HCT116 (cell line): ENCODE data around the gene PPP1R13L. TPM values are rescaled to one million over a fixed set of nuclear protein-coding genes. Genes with fewer than 3 reads are reported as not detected.

Source experiments
- ATAC-seq: fragments of 200-7000 bp; cut with Tn5 transposase; 2 replicates; pipeline ENCODE4 v1.9.1; 2020; ENCODE audit warnings: mild to moderate bottlenecking, moderate library complexity
- BruUV-seq: library from RNA; stranded (reverse); fragments of 400-500 nt; replicated peaks from 2 replicates; lab custom pipeline; 2021; lab: Mats Ljungman, UMichigan
- CTCF ChIA-PET: fragments of 300-600 bp; sonication (Branson Sonifier 250); formaldehyde crosslinking; loops from one replicate; lab custom pipeline; 2021; ENCODE audit warnings: antibody characterized with exemption; lab: Charles Lee
- POLR2A ChIA-PET: fragments of 300-600, 350-600 bp; sonication (Branson Sonifier 250); formaldehyde crosslinking; loops from one replicate; lab custom pipeline; 2021; ENCODE audit warnings: antibody characterized with exemption; lab: Charles Lee
- RAD21 ChIA-PET, 2 experiments: fragments of 300-600 bp; sonication (Branson Sonifier 250); formaldehyde crosslinking; loops; one replicate each; lab custom pipeline; 2023; ENCODE audit warnings: low total read pairs in 2 of 2; ENCODE audit not compliant: uncharacterized antibody in 2 of 2, unreplicated experiment in 2 of 2, low non-redundant PET in 1 of 2; lab: Charles Lee
- DNase-seq: peaks from one replicate; pipeline ENCODE4 v3.0.0-alpha.2; 2010; ENCODE audit warnings: low read depth, low spot score
- H2AFZ ChIP-seq: fragments of 200-600 bp; shearing (Covaris generic), sonication (generic); 2 replicates; pipeline ENCODE4 v1.6.1; 2017; ENCODE audit warnings: low read depth, mixed run types, mixed read lengths, antibody characterized with exemption, low read length; ENCODE audit not compliant: poor library complexity, severe bottlenecking
- H3K27ac ChIP-seq: 2 replicates; pipeline ENCODE4 v1.5.1; 2012; ENCODE audit warnings: low read depth, low read length
- H3K27me3 ChIP-seq: fragments of 200-600 bp; sonication (generic); 2 replicates; pipeline ENCODE4 v1.6.1; 2016; ENCODE audit warnings: mixed run types, low read length, mixed read lengths; ENCODE audit not compliant: insufficient read depth
- H3K36me3 ChIP-seq, 2 experiments: fragments of 200-500 bp in 1 of 2; fragments of 200-600 bp in 1 of 2; sonication (Bioruptor generic) in 1 of 2; sonication (generic) in 1 of 2; 2 replicates each; pipeline versions ENCODE4 v1.5.1 to v1.6.1; 2014 to 2016; ENCODE audit warnings: low read length in 2 of 2, inconsistent platforms in 1 of 2, mixed read lengths in 1 of 2, mixed run types in 1 of 2; ENCODE audit not compliant: insufficient read depth in 2 of 2, control insufficient read depth in 1 of 2
- H3K4me1 ChIP-seq, 2 experiments: fragments of 200-600 bp in 1 of 2; sonication (generic) in 1 of 2; 2 replicates each; pipeline versions ENCODE4 v1.5.1 to v1.6.1; 2012 to 2017; ENCODE audit warnings: low read length in 2 of 2, inconsistent platforms in 1 of 2, mild to moderate bottlenecking in 1 of 2, mixed read lengths in 1 of 2, mixed run types in 1 of 2, moderate library complexity in 1 of 2; ENCODE audit not compliant: insufficient read depth in 2 of 2, control insufficient read depth in 1 of 2
- H3K4me2 ChIP-seq: fragments of 200-600 bp; sonication (generic); 2 replicates; pipeline ENCODE4 v1.6.1; 2017; ENCODE audit warnings: mixed run types, low read length, mixed read lengths
- H3K4me3 ChIP-seq, 2 experiments: fragments of 200-600 bp in 1 of 2; sonication (generic) in 1 of 2; replicated peaks in 1 of 2; 2 replicates each; pipeline ENCODE4 v1.5.1; 2011 to 2016; ENCODE audit warnings: low read length in 2 of 2, control low read depth in 1 of 2, low read depth in 1 of 2, mild to moderate bottlenecking in 1 of 2, mixed read lengths in 1 of 2, mixed run types in 1 of 2
- H3K79me2 ChIP-seq: fragments of 200-600 bp; sonication (generic); 2 replicates; pipeline ENCODE4 v1.6.1; 2017; ENCODE audit warnings: mild to moderate bottlenecking, mixed run types, low read length, moderate library complexity, mixed read lengths; ENCODE audit not compliant: insufficient read depth
- H3K9ac ChIP-seq: fragments of 200-600 bp; sonication (generic); 2 replicates; pipeline ENCODE4 v1.6.1; 2016; ENCODE audit warnings: low read length, mixed read lengths
- H3K9me2 ChIP-seq: fragments of 200-600 bp; sonication (generic), shearing (Covaris generic); 2 replicates; pipeline ENCODE4 v1.6.1; 2017; ENCODE audit warnings: mixed run types, mild to moderate bottlenecking, moderate library complexity; ENCODE audit not compliant: insufficient read depth
- H3K9me3 ChIP-seq, 2 experiments: fragments of 200-500 bp in 1 of 2; fragments of 200-600 bp in 1 of 2; sonication (Bioruptor generic) in 1 of 2; sonication (generic) in 1 of 2; 2 replicates each; pipeline ENCODE4 v1.6.1; 2014 to 2017; ENCODE audit warnings: low read length in 2 of 2, mixed read lengths in 2 of 2, inconsistent platforms in 1 of 2, low read depth in 1 of 2, mild to moderate bottlenecking in 1 of 2, mixed run types in 1 of 2, moderate library complexity in 1 of 2; ENCODE audit not compliant: control insufficient read depth in 1 of 2, insufficient read depth in 1 of 2
- H4K20me1 ChIP-seq: fragments of 200-600 bp; sonication (generic), shearing (Covaris generic); 2 replicates; pipeline ENCODE4 v1.6.1; 2017; ENCODE audit warnings: mixed run types, mild to moderate bottlenecking, moderate library complexity; ENCODE audit not compliant: insufficient read depth
- CBX3 ChIP-seq: IDR thresholded peaks from 2 replicates; pipeline ENCODE4 v1.6.1; 2012; ENCODE audit warnings: low read depth
- CEBPB ChIP-seq: IDR thresholded peaks from 2 replicates; pipeline ENCODE4 v1.6.1; 2012; ENCODE audit warnings: low read depth
- EGR1 ChIP-seq: IDR thresholded peaks from 2 replicates; pipeline ENCODE4 v1.6.1; 2012; ENCODE audit warnings: low read depth
- EZH2 ChIP-seq: fragments of 200-600 bp; sonication (generic); IDR thresholded peaks from 2 replicates; pipeline ENCODE4 v1.6.1; 2017; ENCODE audit warnings: antibody characterized with exemption, mixed run types
- JUND ChIP-seq: IDR thresholded peaks from 2 replicates; pipeline ENCODE4 v1.6.1; 2012
- POLR2AphosphoS5 ChIP-seq: IDR thresholded peaks from 2 replicates; pipeline ENCODE4 v1.6.1; 2011; ENCODE audit warnings: mild to moderate bottlenecking, low read depth, low read length, moderate library complexity
- RAD21 ChIP-seq: IDR thresholded peaks from 2 replicates; pipeline ENCODE4 v1.6.1; 2012; ENCODE audit warnings: low read depth, mild to moderate bottlenecking
- SIN3A ChIP-seq: IDR thresholded peaks from 2 replicates; pipeline ENCODE4 v1.6.1; 2012; ENCODE audit warnings: low read depth
- SP1 ChIP-seq: IDR thresholded peaks from 2 replicates; pipeline ENCODE4 v1.6.1; 2012; ENCODE audit warnings: low read depth
- ZNF274 ChIP-seq: fragments of 200-500 bp; sonication (Bioruptor generic); IDR thresholded peaks from 2 replicates; pipeline ENCODE4 v1.6.1; 2014; ENCODE audit warnings: mild to moderate bottlenecking, low read depth, low read length, inconsistent platforms
- intact Hi-C: fragments of 100-400 bp; cut with micrococcal nuclease; formaldehyde crosslinking; loops from 2 replicates; pipeline ENCODE4 v1.10.0; 2022
- total RNA-seq: library from RNA; stranded (reverse); gene quantifications from one replicate; pipeline ENCODE4 v1.2.1, GENCODE V29; 2021; ENCODE audit not compliant: unreplicated experiment
- TF ChIP-seq, protein P1 (sequence below): IDR thresholded peaks from 2 replicates; pipeline ENCODE4 v1.6.1; 2012
- TF ChIP-seq, protein P2 (sequence below): IDR thresholded peaks from 2 replicates; pipeline ENCODE4 v1.6.1; 2012
- TF ChIP-seq, protein P3 (sequence below), 3 experiments: fragments of 200-600 bp in 1 of 3; sonication (generic) in 1 of 3; IDR thresholded peaks in 2 of 3; conservative IDR thresholded peaks in 1 of 3; 2 replicates each; pipeline ENCODE4 v1.5.1; 2012 to 2017; ENCODE audit warnings: low read depth in 2 of 3, low read length in 2 of 3, antibody characterized with exemption in 1 of 3, borderline replicate concordance in 1 of 3, control low read depth in 1 of 3, mild to moderate bottlenecking in 1 of 3, mixed read lengths in 1 of 3, mixed run types in 1 of 3, moderate library complexity in 1 of 3; ENCODE audit not compliant: insufficient read depth in 1 of 3
- TF ChIP-seq, protein P4 (sequence below): IDR thresholded peaks from 2 replicates; pipeline ENCODE4 v1.6.1; 2011; ENCODE audit warnings: mild to moderate bottlenecking, low read length, moderate library complexity; ENCODE audit not compliant: insufficient replicate concordance; ENCODE audit errors: extremely low read depth

PPP1R13L gene
- total RNA-seq, 1 experiment from 2014 or later: 89.1 TPM

DNA sequence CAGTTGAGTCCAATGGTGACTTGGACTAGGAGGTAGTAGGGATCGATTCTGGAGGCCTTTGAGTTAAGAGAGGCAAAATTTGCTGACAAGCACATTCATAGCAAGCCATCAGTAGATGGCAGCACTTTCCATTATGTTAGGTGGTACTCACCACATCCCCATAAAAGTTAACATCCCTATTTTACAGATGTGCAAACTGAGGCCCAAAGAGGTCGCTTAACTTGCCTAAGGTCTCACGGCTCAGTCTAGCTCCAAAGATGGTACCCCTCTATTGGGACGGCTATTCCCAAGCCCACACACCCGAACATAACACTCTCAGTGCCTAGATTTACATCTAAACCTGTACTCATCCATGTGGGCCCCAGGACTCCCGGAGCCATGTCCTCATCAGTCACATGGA lies 41.4 kb upstream of the PPP1R13L start:
- ChIA-PET RAD21 (no interaction called here), CTCF (interaction anchor here (1.0 kb wide), 1 partner anchor 21 kb away, joined by 5 read pairs; the partner anchor contains the start of gene FOSB), POLR2A (no interaction called here)
- no peaks in the 10 kb centered on the region for H3K27me3 ChIP-seq
- no peak overlapping the region for H3K9ac ChIP-seq
- intact Hi-C loops: no loop called here
- peak; percentile 55; the same call in 1 of the 2 replicates for TF ChIP-seq CBX3
- TF ChIP-seq, protein P1, sequence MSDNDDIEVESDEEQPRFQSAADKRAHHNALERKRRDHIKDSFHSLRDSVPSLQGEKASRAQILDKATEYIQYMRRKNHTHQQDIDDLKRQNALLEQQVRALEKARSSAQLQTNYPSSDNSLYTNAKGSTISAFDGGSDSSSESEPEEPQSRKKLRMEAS: peak; percentile 33; the same call in 1 of the 2 replicates
- TF ChIP-seq, protein P2, sequence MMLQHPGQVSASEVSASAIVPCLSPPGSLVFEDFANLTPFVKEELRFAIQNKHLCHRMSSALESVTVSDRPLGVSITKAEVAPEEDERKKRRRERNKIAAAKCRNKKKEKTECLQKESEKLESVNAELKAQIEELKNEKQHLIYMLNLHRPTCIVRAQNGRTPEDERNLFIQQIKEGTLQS: no peak
- TF ChIP-seq, protein P3, sequence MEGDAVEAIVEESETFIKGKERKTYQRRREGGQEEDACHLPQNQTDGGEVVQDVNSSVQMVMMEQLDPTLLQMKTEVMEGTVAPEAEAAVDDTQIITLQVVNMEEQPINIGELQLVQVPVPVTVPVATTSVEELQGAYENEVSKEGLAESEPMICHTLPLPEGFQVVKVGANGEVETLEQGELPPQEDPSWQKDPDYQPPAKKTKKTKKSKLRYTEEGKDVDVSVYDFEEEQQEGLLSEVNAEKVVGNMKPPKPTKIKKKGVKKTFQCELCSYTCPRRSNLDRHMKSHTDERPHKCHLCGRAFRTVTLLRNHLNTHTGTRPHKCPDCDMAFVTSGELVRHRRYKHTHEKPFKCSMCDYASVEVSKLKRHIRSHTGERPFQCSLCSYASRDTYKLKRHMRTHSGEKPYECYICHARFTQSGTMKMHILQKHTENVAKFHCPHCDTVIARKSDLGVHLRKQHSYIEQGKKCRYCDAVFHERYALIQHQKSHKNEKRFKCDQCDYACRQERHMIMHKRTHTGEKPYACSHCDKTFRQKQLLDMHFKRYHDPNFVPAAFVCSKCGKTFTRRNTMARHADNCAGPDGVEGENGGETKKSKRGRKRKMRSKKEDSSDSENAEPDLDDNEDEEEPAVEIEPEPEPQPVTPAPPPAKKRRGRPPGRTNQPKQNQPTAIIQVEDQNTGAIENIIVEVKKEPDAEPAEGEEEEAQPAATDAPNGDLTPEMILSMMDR (IDR thresholded peaks at IDR 0.05 in 2 of 3, conservative IDR thresholded peaks at IDR 0.05 in 1 of 3; ENCODE audit: borderline replicate concordance in 1 of 3, insufficient read depth in 1 of 3, low read depth in 2 of 3, low read length in 2 of 3): peak; percentile 51 to 60 (median 52); a peak in 5 of 6 replicates
- no peaks in the 10 kb centered on the region for H4K20me1 ChIP-seq
- no peak overlapping the region for H3K27ac ChIP-seq
- BruUV-seq: no TSS peak
- ATAC-seq (no peak), DNase-seq (no peak)
- H3K4me2 ChIP-seq: no peak overlapping the region
- no peak overlapping the region for H3K4me3 ChIP-seq
- H3K4me1 ChIP-seq: peaks cover 39 to 64% of the 10 kb centered on the region in 2 experiments
- H3K9me3 ChIP-seq: peaks cover 0 to under 1% of the 10 kb centered on the region in 2 experiments; a peak in 1 of 4 replicates
- H3K79me2 ChIP-seq: no peaks in the 10 kb centered on the region
- H2AFZ ChIP-seq: no peak overlapping the region
- no peaks in the 10 kb centered on the region for H3K9me2 ChIP-seq
- no peaks in the 10 kb centered on the region for H3K36me3 ChIP-seq

DNA sequence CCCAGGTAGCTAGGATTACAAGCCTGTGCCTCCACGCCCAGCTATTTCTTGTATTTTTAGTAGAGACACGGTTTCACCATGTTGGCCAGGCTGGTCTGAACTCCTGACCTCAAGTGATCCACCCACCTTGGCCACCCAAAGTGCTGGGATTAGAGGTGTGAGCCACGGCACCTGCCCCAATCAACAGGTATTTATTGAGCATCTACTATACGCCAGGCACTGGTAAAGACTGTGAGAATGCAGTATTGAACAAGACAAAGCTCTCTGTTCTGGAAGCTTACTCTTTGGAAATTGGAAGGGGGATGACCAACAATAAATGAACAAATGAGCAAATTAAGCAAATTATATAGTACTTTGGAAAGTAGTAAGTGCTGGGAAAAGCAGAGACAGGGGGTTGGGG lies 40.3 kb upstream of the PPP1R13L start:
- no peaks in the 10 kb centered on the region for H3K27me3 ChIP-seq
- H3K4me1 ChIP-seq: peaks cover 47 to 67% of the 10 kb centered on the region in 2 experiments
- ChIA-PET CTCF (interaction anchor here (0.9 to 1.0 kb wide), 3 partner anchors 22 to 40 kb away, joined by 3 to 5 read pairs (median 3); partner anchors contain the start of gene FOSB), RAD21 (no interaction called here), POLR2A (no interaction called here)
- no peak overlapping the region for H3K27ac ChIP-seq
- H3K9ac ChIP-seq: no peak overlapping the region
- no peak overlapping the region for H3K4me2 ChIP-seq
- intact Hi-C loops: no loop called here
- H3K9me2 ChIP-seq: no peaks in the 10 kb centered on the region
- H3K4me3 ChIP-seq: no peak overlapping the region
- H3K79me2 ChIP-seq: no peaks in the 10 kb centered on the region
- TF ChIP-seq EGR1 (no peak), SP1 (no peak), EZH2 (no peak), CBX3 (no peak), JUND (no peak), POLR2AphosphoS5 (no peak), CEBPB (no peak), RAD21 (no peak), SIN3A (no peak), ZNF274 (no peak)
- TF ChIP-seq, protein P2: no peak
- TF ChIP-seq, protein P4, sequence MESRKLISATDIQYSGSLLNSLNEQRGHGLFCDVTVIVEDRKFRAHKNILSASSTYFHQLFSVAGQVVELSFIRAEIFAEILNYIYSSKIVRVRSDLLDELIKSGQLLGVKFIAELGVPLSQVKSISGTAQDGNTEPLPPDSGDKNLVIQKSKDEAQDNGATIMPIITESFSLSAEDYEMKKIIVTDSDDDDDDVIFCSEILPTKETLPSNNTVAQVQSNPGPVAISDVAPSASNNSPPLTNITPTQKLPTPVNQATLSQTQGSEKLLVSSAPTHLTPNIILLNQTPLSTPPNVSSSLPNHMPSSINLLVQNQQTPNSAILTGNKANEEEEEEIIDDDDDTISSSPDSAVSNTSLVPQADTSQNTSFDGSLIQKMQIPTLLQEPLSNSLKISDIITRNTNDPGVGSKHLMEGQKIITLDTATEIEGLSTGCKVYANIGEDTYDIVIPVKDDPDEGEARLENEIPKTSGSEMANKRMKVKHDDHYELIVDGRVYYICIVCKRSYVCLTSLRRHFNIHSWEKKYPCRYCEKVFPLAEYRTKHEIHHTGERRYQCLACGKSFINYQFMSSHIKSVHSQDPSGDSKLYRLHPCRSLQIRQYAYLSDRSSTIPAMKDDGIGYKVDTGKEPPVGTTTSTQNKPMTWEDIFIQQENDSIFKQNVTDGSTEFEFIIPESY: no peak
- H4K20me1 ChIP-seq: no peaks in the 10 kb centered on the region
- H3K36me3 ChIP-seq: no peaks in the 10 kb centered on the region
- DNase-seq: no peak
- no TSS peak for BruUV-seq
- no peak overlapping the region for H2AFZ ChIP-seq
- no peak for ATAC-seq
- H3K9me3 ChIP-seq: no peaks in the 10 kb centered on the region
